ENCODE results near the gene KRT27. TPM values are rescaled to one million over a fixed set of nuclear protein-coding genes. Genes with fewer than 3 reads are reported as not detected.

Gene KRT27
- total and polyA plus RNA-seq, 12 donors: 0.34 to 0.56 TPM; not detected in 10

DNA sequence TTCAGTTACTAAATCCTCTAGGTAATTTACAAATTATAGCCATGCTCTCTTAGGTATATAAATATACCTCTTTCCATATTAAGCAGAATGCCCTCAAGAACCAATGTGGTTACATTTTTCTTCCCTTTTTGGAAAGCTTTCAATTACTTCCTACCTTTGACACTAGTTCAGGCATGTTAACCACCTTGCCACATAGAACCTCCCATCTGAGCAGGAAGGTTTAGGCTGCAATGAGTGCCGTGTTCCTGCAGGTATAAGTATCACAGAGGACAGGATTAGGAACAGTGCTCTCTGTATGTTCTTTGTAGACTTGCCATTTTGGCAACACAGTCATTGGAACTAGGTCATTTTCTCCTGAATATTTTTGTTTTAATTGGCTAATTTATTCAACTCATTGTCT is 47.3 kb downstream of the KRT27 start:
- WGBS, 4 donors: 64 to 87% (median 81%) methylated on average over 1 of the region's 1 CpG
- intact Hi-C loops (cut with DNase I): no loop called here
- Histone ChIP-seq H3K4me1 (replicated peaks in 1 of 2) (no peaks in the 10 kb centered on the region), H3K36me3 (replicated peaks in 1 of 2) (no peaks in the 10 kb centered on the region), H3K9me3 (replicated peaks in 1 of 3) (no peaks in the 10 kb centered on the region), H3K27me3 (peaks cover 4% of the 10 kb centered on the region), H3K27ac (no peak overlapping the region), H3K4me3 (no peak overlapping the region)
- no peak for DNase-seq
- TF ChIP-seq, protein P1, sequence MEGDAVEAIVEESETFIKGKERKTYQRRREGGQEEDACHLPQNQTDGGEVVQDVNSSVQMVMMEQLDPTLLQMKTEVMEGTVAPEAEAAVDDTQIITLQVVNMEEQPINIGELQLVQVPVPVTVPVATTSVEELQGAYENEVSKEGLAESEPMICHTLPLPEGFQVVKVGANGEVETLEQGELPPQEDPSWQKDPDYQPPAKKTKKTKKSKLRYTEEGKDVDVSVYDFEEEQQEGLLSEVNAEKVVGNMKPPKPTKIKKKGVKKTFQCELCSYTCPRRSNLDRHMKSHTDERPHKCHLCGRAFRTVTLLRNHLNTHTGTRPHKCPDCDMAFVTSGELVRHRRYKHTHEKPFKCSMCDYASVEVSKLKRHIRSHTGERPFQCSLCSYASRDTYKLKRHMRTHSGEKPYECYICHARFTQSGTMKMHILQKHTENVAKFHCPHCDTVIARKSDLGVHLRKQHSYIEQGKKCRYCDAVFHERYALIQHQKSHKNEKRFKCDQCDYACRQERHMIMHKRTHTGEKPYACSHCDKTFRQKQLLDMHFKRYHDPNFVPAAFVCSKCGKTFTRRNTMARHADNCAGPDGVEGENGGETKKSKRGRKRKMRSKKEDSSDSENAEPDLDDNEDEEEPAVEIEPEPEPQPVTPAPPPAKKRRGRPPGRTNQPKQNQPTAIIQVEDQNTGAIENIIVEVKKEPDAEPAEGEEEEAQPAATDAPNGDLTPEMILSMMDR (IDR thresholded peaks at IDR 0.05): no peak
- no peak for TF ChIP-seq POLR2A (IDR thresholded peaks at IDR 0.05)

DNA sequence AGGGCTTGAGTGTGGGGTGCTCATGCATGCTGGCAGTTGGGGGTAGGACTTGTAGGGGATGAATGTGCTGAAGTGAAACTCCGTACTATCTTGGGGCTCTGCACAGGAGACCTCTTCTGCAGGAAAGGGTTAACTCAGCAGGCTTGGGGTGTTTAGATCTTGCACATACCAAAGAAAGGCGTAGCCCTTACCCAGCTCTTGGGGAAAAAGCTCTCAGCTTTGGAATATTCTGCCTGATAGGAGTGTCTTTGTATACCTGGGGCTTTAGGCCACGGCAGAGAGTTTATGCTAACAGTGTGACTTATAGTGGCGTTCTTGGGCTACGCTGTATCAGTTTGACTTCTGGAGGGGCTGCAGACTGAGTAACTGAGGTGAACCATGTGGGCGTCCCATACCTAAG is 48.3 kb downstream of the KRT27 start:
- no peaks in the 10 kb centered on the region for H3K9me3 ChIP-seq (replicated peaks in 1 of 3)
- H3K27ac ChIP-seq: no peak overlapping the region
- WGBS, 4 donors: 67 to 89% (median 76%) methylated on average over 6 of the region's 6 CpGs
- no peak overlapping the region for H3K4me3 ChIP-seq
- no peaks in the 10 kb centered on the region for H3K4me1 ChIP-seq (replicated peaks in 1 of 2)
- DNase-seq: no peak
- intact Hi-C loops (cut with DNase I): no loop called here
- peaks cover 4% of the 10 kb centered on the region for H3K27me3 ChIP-seq
- TF ChIP-seq, protein P1 (IDR thresholded peaks at IDR 0.05): no peak
- H3K36me3 ChIP-seq (replicated peaks in 1 of 2): no peaks in the 10 kb centered on the region

DNA sequence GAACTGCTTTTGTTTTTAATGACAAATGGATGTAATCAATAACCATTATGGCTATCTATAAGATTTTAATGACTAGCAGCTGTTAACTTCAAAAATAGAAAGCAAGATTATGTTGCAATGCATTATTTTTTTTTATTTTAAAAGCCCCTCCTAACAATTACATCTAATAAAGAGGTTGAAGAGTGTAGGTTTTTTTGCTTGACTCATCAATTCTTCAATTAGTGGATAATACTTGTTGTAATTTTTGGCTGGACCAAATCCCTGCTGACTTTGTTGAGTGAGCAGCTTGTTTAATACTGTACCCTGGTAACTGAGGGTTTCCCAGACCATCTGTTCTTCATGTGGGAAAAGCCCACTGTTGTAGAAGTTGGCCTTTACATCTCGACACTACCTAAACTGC is 51.4 kb downstream of the KRT27 start:
- Histone ChIP-seq H3K4me3 (no peak overlapping the region), H3K4me1 (replicated peaks in 1 of 2) (no peaks in the 10 kb centered on the region), H3K27me3 (peaks cover 4% of the 10 kb centered on the region), H3K9me3 (replicated peaks in 1 of 3) (no peaks in the 10 kb centered on the region), H3K36me3 (replicated peaks in 1 of 2) (no peaks in the 10 kb centered on the region), H3K27ac (no peak overlapping the region)
- intact Hi-C loops (cut with DNase I): no loop called here
- 45 to 75% (median 69%) methylated on average over 1 of the region's 1 CpG for WGBS, 4 donors
- no peak for TF ChIP-seq POLR2A (IDR thresholded peaks at IDR 0.05)
- TF ChIP-seq, protein P1 (IDR thresholded peaks at IDR 0.05): no peak
- no peak for DNase-seq

DNA sequence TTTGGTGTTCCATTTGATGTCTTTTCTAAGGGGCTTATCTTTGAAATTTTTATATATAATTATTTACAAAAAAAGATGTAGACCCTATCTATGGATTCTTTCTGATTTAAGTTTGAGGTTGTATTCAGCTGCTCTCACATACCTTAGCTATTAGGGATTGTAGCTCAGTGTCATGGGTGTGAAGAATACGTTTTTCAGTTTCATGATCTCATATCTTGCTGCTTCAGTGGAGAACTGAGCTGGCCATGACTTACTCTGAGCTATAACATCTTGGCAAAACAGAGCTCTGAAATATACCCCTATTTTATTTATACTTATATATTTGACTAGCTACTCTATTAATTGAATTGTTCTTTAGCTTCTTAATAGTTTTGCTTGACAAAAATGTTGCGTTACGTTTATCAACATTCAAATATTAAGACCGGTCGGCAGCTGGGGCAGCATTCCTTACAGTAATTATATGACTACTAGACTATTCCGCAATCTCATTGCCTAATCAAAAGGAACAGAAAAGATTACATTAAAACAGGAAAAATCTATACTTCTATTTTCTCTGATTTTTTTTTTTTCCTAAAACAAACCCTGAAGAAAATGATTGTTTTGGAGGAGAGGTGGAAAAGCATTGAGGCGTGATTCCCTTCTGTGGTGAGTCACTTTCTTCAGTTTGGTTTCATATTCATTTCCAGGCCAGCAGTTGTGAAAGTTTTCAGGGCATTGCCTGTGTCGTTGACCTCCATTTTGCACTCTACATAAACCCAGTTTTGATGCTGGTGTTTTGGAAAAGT is 54.7 kb downstream of the KRT27 start:
- Histone ChIP-seq H3K27me3 (peaks cover 1% of the 10 kb centered on the region), H3K4me3 (no peak overlapping the region), H3K36me3 (replicated peaks in 1 of 2) (no peaks in the 10 kb centered on the region), H3K9me3 (replicated peaks in 1 of 3) (no peaks in the 10 kb centered on the region), H3K4me1 (replicated peaks in 1 of 2) (no peaks in the 10 kb centered on the region), H3K27ac (no peak overlapping the region)
- 64 to 74% (median 67%) methylated on average over 8 of the region's 8 CpGs for WGBS, 4 donors
- peak in 1 of 7 donors; percentile 3 for DNase-seq
- intact Hi-C loops (cut with DNase I): no loop called here
- TF ChIP-seq, protein P1 (IDR thresholded peaks at IDR 0.05): no peak
- no peak for TF ChIP-seq POLR2A (IDR thresholded peaks at IDR 0.05)

Data from adrenal gland (tissue), 12 donors.